Gastrocnemius medialis (tissue), 4 donors: ENCODE measurements around the gene MYO1D. TPM values are rescaled to one million over a fixed set of nuclear protein-coding genes. Genes with fewer than 3 reads are reported as not detected.

ENCODE experiments used
- ATAC-seq, 2 donors: fragments of 150-250 bp; one replicate each; pipeline ENCODE4 v1.9.1; 2016
- DNase-seq, 2 donors: peaks; one replicate each; pipeline ENCODE4 v3.0.0-alpha.2; 2019
- H3K27ac ChIP-seq, 4 donors: fragments of 200-600 bp; sonication (generic); 1 replicate in 1 of 4; 2 replicates in 3 of 4; pipeline ENCODE4 v1.5.1; 2016 to 2018; ENCODE audit warnings: mild to moderate bottlenecking in 2 of 4, moderate library complexity in 1 of 4
- H3K27me3 ChIP-seq, 3 donors: fragments of 200-600 bp; sonication (generic) in 2 of 3; 1 replicate in 1 of 3; 2 replicates in 2 of 3; pipeline versions ENCODE4 v1.5.1 to v1.6.0; 2016 to 2019; ENCODE audit warnings: mild to moderate bottlenecking in 1 of 3, moderate library complexity in 1 of 3
- H3K36me3 ChIP-seq, 2 donors: fragments of 200-600 bp; sonication (generic) in 1 of 2; one replicate each; pipeline ENCODE4 v1.5.1; 2017 to 2018
- H3K4me1 ChIP-seq, 2 donors: fragments of 200-600 bp; sonication (generic) in 1 of 2; one replicate each; pipeline ENCODE4 v1.5.1; 2016 to 2017; ENCODE audit warnings: mild to moderate bottlenecking in 2 of 2
- H3K4me3 ChIP-seq, 4 donors: fragments of 200-600 bp; sonication (generic) in 3 of 4; 1 replicate in 1 of 4; 2 replicates in 3 of 4; pipeline ENCODE4 v1.5.1; 2016 to 2019; ENCODE audit warnings: mild to moderate bottlenecking in 2 of 4
- H3K9me3 ChIP-seq, 3 donors: fragments of 200-600 bp; sonication (generic) in 2 of 3; 1 replicate in 1 of 3; 2 replicates in 2 of 3; pipeline ENCODE4 v1.5.1; 2016 to 2019
- CTCF ChIP-seq, 5 experiments: fragments of 450-650 bp in 3 of 5; fragments of 200-600 bp in 2 of 5; sonication (generic) in 2 of 5; IDR thresholded peaks in 4 of 5; conservative IDR thresholded peaks in 1 of 5; 1 replicate in 4 of 5; 2 replicates in 1 of 5; pipeline ENCODE4 v1.5.1; 2016 to 2019; ENCODE audit warnings: antibody characterized with exemption in 5 of 5, mild to moderate bottlenecking in 3 of 5, moderate library complexity in 3 of 5
- POLR2A ChIP-seq, 2 donors: fragments of 450-650 bp; IDR thresholded peaks; one replicate each; pipeline ENCODE4 v1.6.1; 2017; ENCODE audit warnings: antibody characterized with exemption in 2 of 2, mild to moderate bottlenecking in 2 of 2, moderate library complexity in 2 of 2
- in situ Hi-C, 4 donors: fragments of 200-750 bp; cut with MboI; loops; one replicate each; pipeline versions ENCODE4 v1.15.0 to v1.8.0; 2017; ENCODE audit warnings: low sequenced_read_pairs in 4 of 4
- intact Hi-C: fragments of 100-400 bp; cut with DNase I; formaldehyde crosslinking; loops from one replicate; pipeline ENCODE4 v1.15.1; 2023; ENCODE audit warnings: low total_unique reads
- total RNA-seq, 4 donors: library from RNA; depleted of rRNA; stranded (reverse); fragments of >200 nt; gene quantifications; one replicate each; pipeline versions ENCODE4 v1.1.0 to v1.2.3, GENCODE V29; 2016

Gene MYO1D
- total RNA-seq, 4 donors from 2014 or later: 5.8 to 20.1 (median 7.8) TPM

GRCh38 chr17:32590974-32591373 is 285.9 kb downstream of the MYO1D start:
- in situ Hi-C loops: no loop called here
- Histone ChIP-seq H3K9me3 (no peaks in the 10 kb centered on the region), H3K27me3 (no peaks in the 10 kb centered on the region), H3K27ac (no peak overlapping the region), H3K4me1 (no peaks in the 10 kb centered on the region), H3K36me3 (no peaks in the 10 kb centered on the region), H3K4me3 (no peak overlapping the region)
- intact Hi-C loops: no loop called here
- ATAC-seq (no peak), DNase-seq (no peak)
- no peak for TF ChIP-seq POLR2A (IDR thresholded peaks at IDR 0.05)
- TF ChIP-seq CTCF (IDR thresholded peaks at IDR 0.05 in 4 of 5, conservative IDR thresholded peaks at IDR 0.05 in 1 of 5): no peak

- in situ Hi-C loops: no loop called here
- intact Hi-C loops: no loop called here
- Histone ChIP-seq H3K4me1 (no peaks in the 10 kb centered on the region), H3K4me3 (no peak overlapping the region), H3K27ac (no peak overlapping the region), H3K27me3 (no peaks in the 10 kb centered on the region), H3K9me3 (no peaks in the 10 kb centered on the region), H3K36me3 (no peaks in the 10 kb centered on the region)
- DNase-seq: no peak
- no peak for TF ChIP-seq POLR2A (IDR thresholded peaks at IDR 0.05)
- no peak for TF ChIP-seq CTCF (IDR thresholded peaks at IDR 0.05 in 4 of 5, conservative IDR thresholded peaks at IDR 0.05 in 1 of 5)
- no peak for ATAC-seq
Measured at GRCh38 chr17:32588982-32589381, 287.9 kb downstream of the MYO1D start.

GRCh38 chr17:32588135-32588534 is 288.8 kb downstream of the MYO1D start:
- Histone ChIP-seq H3K36me3 (no peaks in the 10 kb centered on the region), H3K27ac (no peak overlapping the region), H3K4me1 (no peaks in the 10 kb centered on the region), H3K27me3 (no peaks in the 10 kb centered on the region), H3K4me3 (no peak overlapping the region), H3K9me3 (peaks cover 0 to under 1% (median 0%) of the 10 kb centered on the region in 3 donors)
- in situ Hi-C loops: no loop called here
- ATAC-seq: no peak
- TF ChIP-seq POLR2A (IDR thresholded peaks at IDR 0.05): no peak
- intact Hi-C loops: no loop called here
- no peak for DNase-seq

GRCh38 chr17:32586666-32587065 is 290.3 kb downstream of the MYO1D start:
- in situ Hi-C loops: no loop called here
- TF ChIP-seq POLR2A (IDR thresholded peaks at IDR 0.05) (no peak), CTCF (IDR thresholded peaks at IDR 0.05 in 4 of 5, conservative IDR thresholded peaks at IDR 0.05 in 1 of 5) (no peak)
- Histone ChIP-seq H3K27ac (no peak overlapping the region), H3K4me3 (no peak overlapping the region), H3K4me1 (no peaks in the 10 kb centered on the region), H3K36me3 (no peaks in the 10 kb centered on the region), H3K9me3 (peaks cover 0 to 5% (median 0%) of the 10 kb centered on the region in 3 donors), H3K27me3 (no peaks in the 10 kb centered on the region)
- intact Hi-C loops: no loop called here
- DNase-seq (no peak), ATAC-seq (no peak)

- in situ Hi-C loops (no loop called here), intact Hi-C loops (no loop called here)
- Histone ChIP-seq H3K4me3 (no peak overlapping the region), H3K9me3 (peaks cover 0 to 5% (median 0%) of the 10 kb centered on the region in 3 donors), H3K4me1 (no peaks in the 10 kb centered on the region), H3K27ac (no peak overlapping the region), H3K27me3 (no peaks in the 10 kb centered on the region), H3K36me3 (no peaks in the 10 kb centered on the region)
- ATAC-seq (no peak), DNase-seq (no peak)
- TF ChIP-seq POLR2A (IDR thresholded peaks at IDR 0.05): no peak
Measured at GRCh38 chr17:32584792-32585191, 292.1 kb downstream of the MYO1D start.

GRCh38 chr17:32583053-32583452 is 293.9 kb downstream of the MYO1D start:
- peaks cover 0 to 5% (median 0%) of the 10 kb centered on the region in 3 donors for H3K9me3 ChIP-seq
- intact Hi-C loops: no loop called here
- no peak for ATAC-seq
- no peaks in the 10 kb centered on the region for H3K36me3 ChIP-seq
- in situ Hi-C loops: no loop called here
- no peaks in the 10 kb centered on the region for H3K27me3 ChIP-seq
- DNase-seq: no peak
- H3K4me3 ChIP-seq: no peak overlapping the region
- H3K27ac ChIP-seq: no peak overlapping the region
- H3K4me1 ChIP-seq: no peaks in the 10 kb centered on the region
- TF ChIP-seq POLR2A (IDR thresholded peaks at IDR 0.05): no peak
- TF ChIP-seq CTCF (IDR thresholded peaks at IDR 0.05 in 4 of 5, conservative IDR thresholded peaks at IDR 0.05 in 1 of 5): no peak
